Measurements from ENCODE around the gene ANXA2. TPM values are rescaled to one million over a fixed set of nuclear protein-coding genes. Genes with fewer than 3 reads are reported as not detected.

ANXA2 gene
- total and polyA plus RNA-seq, 2 experiments from 2014 or later = 4,692 to 6,052 TPM

DNA sequence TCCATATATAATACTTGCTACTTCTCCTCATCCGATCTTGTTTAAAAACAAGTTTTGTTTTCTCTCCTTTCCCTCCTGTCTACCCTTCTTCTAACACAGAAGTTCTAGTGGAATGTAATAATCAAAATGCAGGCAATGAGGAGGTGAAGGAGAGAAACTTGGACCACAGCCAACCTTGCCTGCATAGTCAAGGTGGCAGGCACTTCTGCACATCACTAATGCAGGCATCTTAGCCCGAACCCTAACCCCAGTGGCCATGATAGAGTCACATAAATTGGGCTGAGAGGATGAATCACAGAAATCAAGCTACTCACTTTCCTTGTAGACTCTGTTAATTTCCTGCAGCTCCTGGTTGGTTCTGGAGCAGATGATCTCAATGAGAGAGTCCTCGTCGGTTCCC lies 41.0 kb downstream of the ANXA2 start:
- H2AFZ ChIP-seq = no peak overlapping the region
- no peak overlapping the region for H3K4me3 ChIP-seq
- H3K4me1 ChIP-seq (ENCODE audit: insufficient read depth) = peaks cover 76% of the 10 kb centered on the region
- no peaks in the 10 kb centered on the region for H3K9me2 ChIP-seq (ENCODE audit: insufficient read depth)
- H3K27me3 ChIP-seq (replicated peaks; ENCODE audit: insufficient read depth) = no peaks in the 10 kb centered on the region
- 57 to 71% methylated on average over 4 of the region's 4 CpGs for WGBS, 2 experiments (ENCODE audit: low coverage in 1 of 2, low lambda C conversion rate in 2 of 2, missing lambda C conversion rate in 2 of 2)
- TF ChIP-seq EZH2phosphoT487 (IDR thresholded peaks at IDR 0.05; ENCODE audit: insufficient read depth, low read depth) = no peak
- no peak for TF ChIP-seq EZH2 (IDR thresholded peaks at IDR 0.05; ENCODE audit: insufficient read depth, poor library complexity, severe bottlenecking)
- H3K9ac ChIP-seq = no peak overlapping the region
- peaks cover 100% of the 10 kb centered on the region for H3F3A ChIP-seq (ENCODE audit: insufficient read depth)
- H3K27ac ChIP-seq = peak overlapping the region; percentile 98
- peaks cover 99% of the 10 kb centered on the region for H3K79me2 ChIP-seq (ENCODE audit: insufficient read depth)
- DNase-seq = peak; percentile 60
- H3K9me3 ChIP-seq (ENCODE audit: low read depth) = no peaks in the 10 kb centered on the region
- peaks cover 17% of the 10 kb centered on the region; the same call in 1 of the 2 replicates for H4K20me1 ChIP-seq (ENCODE audit: insufficient read depth)
- in situ Hi-C loops (cut with MboI) = loop anchor here (10.0 kb wide), 1 partner anchor 88 kb away; no protein-coding TSS in a partner anchor
- no peak overlapping the region for H3K4me2 ChIP-seq (ENCODE audit: unreplicated experiment)
- peaks cover 100% of the 10 kb centered on the region for H3K36me3 ChIP-seq (ENCODE audit: low read depth)

- in situ Hi-C loops (cut with MboI) = loop anchor here (10.0 kb wide), 1 partner anchor 89 kb away; no protein-coding TSS in a partner anchor
- 88 to 90% methylated on average over 10 of the region's 10 CpGs for WGBS, 2 experiments (ENCODE audit: low coverage in 1 of 2, low lambda C conversion rate in 2 of 2, missing lambda C conversion rate in 2 of 2)
These were observed 42.5 kb downstream of the ANXA2 start for GRCh38 chr15:60355148-60355857.

DNA sequence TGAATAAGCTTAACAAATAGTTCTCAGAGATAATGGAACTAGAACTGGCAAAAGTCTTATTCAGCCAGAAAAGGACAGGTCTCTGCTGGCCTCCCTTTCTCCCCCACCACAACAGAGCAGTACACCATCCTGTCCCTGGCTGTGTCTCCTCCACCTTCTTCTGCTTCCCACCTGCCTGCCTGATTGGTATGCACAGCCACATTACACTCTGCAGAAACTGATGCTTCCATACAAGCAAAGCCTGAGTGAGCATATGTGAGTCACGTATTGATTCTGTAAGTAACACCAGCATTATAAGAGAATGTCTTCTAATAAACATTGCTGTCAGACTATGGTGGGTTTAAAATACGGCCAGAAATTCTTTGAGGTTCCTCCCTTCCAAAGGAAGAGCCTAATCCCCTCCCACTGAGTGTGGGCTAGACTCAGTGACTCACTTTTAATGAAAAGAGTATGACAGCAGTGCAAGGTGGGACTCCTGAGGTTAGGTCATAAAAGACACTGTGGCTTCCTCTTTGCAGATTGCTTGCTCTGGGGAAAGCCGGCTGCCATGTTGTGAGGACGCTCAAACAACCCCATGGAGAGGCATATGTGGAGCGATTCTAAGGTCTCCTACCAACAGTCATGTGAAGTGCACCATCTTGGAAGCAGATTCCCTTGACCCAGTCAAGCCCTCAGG lies 44.4 kb downstream of the ANXA2 start:
- peak; percentile 77 for DNase-seq
- peaks cover 85% of the 10 kb centered on the region for H3K79me2 ChIP-seq (ENCODE audit: insufficient read depth)
- H3K27ac ChIP-seq = peak overlapping the region; percentile 98
- in situ Hi-C loops (cut with MboI) = loop anchor here (10.0 kb wide), 1 partner anchor 91 kb away; no protein-coding TSS in a partner anchor
- TF ChIP-seq EZH2phosphoT487 (IDR thresholded peaks at IDR 0.05; ENCODE audit: insufficient read depth, low read depth) = no peak
- TF ChIP-seq EZH2 (IDR thresholded peaks at IDR 0.05; ENCODE audit: insufficient read depth, poor library complexity, severe bottlenecking) = no peak
- H3K9me2 ChIP-seq (ENCODE audit: insufficient read depth) = no peaks in the 10 kb centered on the region
- 61 to 69% methylated on average over 5 of the region's 5 CpGs for whole genome bisulfite sequencing, 2 experiments (ENCODE audit: low coverage in 1 of 2, low lambda C conversion rate in 2 of 2, missing lambda C conversion rate in 2 of 2)
- peak overlapping the region; percentile 10; the same call in 1 of the 2 replicates for H3K9ac ChIP-seq
- H3K27me3 ChIP-seq (replicated peaks; ENCODE audit: insufficient read depth) = no peaks in the 10 kb centered on the region
- no peak overlapping the region for H3K4me3 ChIP-seq
- no peaks in the 10 kb centered on the region for H3K9me3 ChIP-seq (ENCODE audit: low read depth)
- H2AFZ ChIP-seq = no peak overlapping the region
- peaks cover 94% of the 10 kb centered on the region for H3K36me3 ChIP-seq (ENCODE audit: low read depth)
- H4K20me1 ChIP-seq (ENCODE audit: insufficient read depth) = peaks cover 20% of the 10 kb centered on the region; the same call in 1 of the 2 replicates
- no peak overlapping the region for H3K4me2 ChIP-seq (ENCODE audit: unreplicated experiment)
- peaks cover 50% of the 10 kb centered on the region for H3K4me1 ChIP-seq (ENCODE audit: insufficient read depth)
- peaks cover 96% of the 10 kb centered on the region for H3F3A ChIP-seq (ENCODE audit: insufficient read depth)

More at GRCh38 chr15:60355148-60355857, 42.5 kb downstream of the ANXA2 start:
- Histone ChIP-seq H3K9me2 (ENCODE audit: insufficient read depth) (no peaks in the 10 kb centered on the region), H3K4me1 (ENCODE audit: insufficient read depth) (peaks cover 62% of the 10 kb centered on the region), H3K4me3 (no peak overlapping the region), H3K9me3 (ENCODE audit: low read depth) (no peaks in the 10 kb centered on the region), H3K4me2 (ENCODE audit: unreplicated experiment) (no peak overlapping the region), H4K20me1 (ENCODE audit: insufficient read depth) (peaks cover 22% of the 10 kb centered on the region; the same call in 1 of the 2 replicates), H3F3A (ENCODE audit: insufficient read depth) (peaks cover 100% of the 10 kb centered on the region), H3K27ac (peak overlapping the region; percentile 98), H3K9ac (no peak overlapping the region), H3K36me3 (ENCODE audit: low read depth) (peaks cover 100% of the 10 kb centered on the region), H2AFZ (no peak overlapping the region), H3K79me2 (ENCODE audit: insufficient read depth) (peaks cover 94% of the 10 kb centered on the region), H3K27me3 (replicated peaks; ENCODE audit: insufficient read depth) (no peaks in the 10 kb centered on the region)
- DNase-seq = no peak
- no peak for TF ChIP-seq EZH2phosphoT487 (IDR thresholded peaks at IDR 0.05; ENCODE audit: insufficient read depth, low read depth)

DNA sequence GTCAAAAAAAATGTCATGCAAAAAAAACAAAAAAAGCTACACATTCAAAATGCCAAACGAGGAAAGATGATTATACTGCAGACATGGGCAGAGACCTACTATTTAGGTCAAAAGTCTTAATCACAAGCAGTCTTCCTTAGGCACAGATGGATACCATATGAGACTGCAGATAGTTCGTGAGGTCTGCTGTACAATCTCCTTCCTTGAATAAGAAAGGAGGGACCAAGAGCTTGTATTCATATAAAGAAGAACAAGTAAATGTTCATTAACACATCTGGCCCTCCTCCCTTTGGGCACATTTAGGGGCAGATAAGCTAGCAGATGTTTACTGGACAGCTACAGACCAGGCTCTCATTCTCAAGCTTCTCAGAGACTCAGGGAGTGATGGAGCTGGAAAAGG lies 45.3 kb downstream of the ANXA2 start:
- Histone ChIP-seq H3K4me1 (ENCODE audit: insufficient read depth) (peaks cover 49% of the 10 kb centered on the region), H3K9me3 (ENCODE audit: low read depth) (no peaks in the 10 kb centered on the region), H3K9me2 (ENCODE audit: insufficient read depth) (no peaks in the 10 kb centered on the region), H2AFZ (no peak overlapping the region), H3K36me3 (ENCODE audit: low read depth) (peaks cover 94% of the 10 kb centered on the region), H3K9ac (peak overlapping the region; percentile 10), H3F3A (ENCODE audit: insufficient read depth) (peaks cover 96% of the 10 kb centered on the region), H3K79me2 (ENCODE audit: insufficient read depth) (peaks cover 84% of the 10 kb centered on the region), H3K27me3 (replicated peaks; ENCODE audit: insufficient read depth) (no peaks in the 10 kb centered on the region), H3K4me3 (no peak overlapping the region), H3K4me2 (ENCODE audit: unreplicated experiment) (no peak overlapping the region), H3K27ac (peak overlapping the region; percentile 98), H4K20me1 (ENCODE audit: insufficient read depth) (peaks cover 21% of the 10 kb centered on the region; the same call in 1 of the 2 replicates)
- in situ Hi-C loops (cut with MboI) = loop anchor here (10.0 kb wide), 1 partner anchor 92 kb away; no protein-coding TSS in a partner anchor
- 27% methylated on average over 2 of the region's 2 CpGs for WGBS, 2 experiments (ENCODE audit: low coverage in 1 of 2, low lambda C conversion rate in 2 of 2, missing lambda C conversion rate in 2 of 2)
- TF ChIP-seq EZH2phosphoT487 (IDR thresholded peaks at IDR 0.05; ENCODE audit: insufficient read depth, low read depth) (no peak), EZH2 (IDR thresholded peaks at IDR 0.05; ENCODE audit: insufficient read depth, poor library complexity, severe bottlenecking) (no peak)
- peak; percentile 13 for DNase-seq

All from GM23248 (cell line).